Cardiac muscle cell (in vitro differentiated cells and primary cell): ENCODE measurements around the gene GZMA. TPM values are rescaled to one million over a fixed set of nuclear protein-coding genes. Genes with fewer than 3 reads are reported as not detected.
A peak's percentile ranks its signal among the peaks of the same experiment; 100 is the strongest.

Source experiments
- DNase-seq, 2 donors: peaks; one replicate each; pipeline versions ENCODE4 v3.0.0 to v3.0.0-alpha.2; 2010 to 2017; ENCODE audit warnings: low read depth in 1 of 2, low spot score in 1 of 2
- H3K27ac ChIP-seq: fragments of 200-600 bp; sonication (generic); 2 replicates; pipeline ENCODE4 v1.5.1; 2016
- H3K27me3 ChIP-seq: fragments of 200-600 bp; sonication (generic); 2 replicates; pipeline ENCODE4 v1.6.0; 2016; ENCODE audit warnings: control low read depth
- H3K36me3 ChIP-seq: fragments of 200-600 bp; sonication (generic); 2 replicates; pipeline ENCODE4 v1.5.1; 2016; ENCODE audit warnings: control low read depth
- H3K4me1 ChIP-seq: fragments of 200-600 bp; sonication (generic); 2 replicates; pipeline ENCODE4 v1.8.1; 2017; ENCODE audit warnings: low read depth, mild to moderate bottlenecking, mixed run types
- H3K4me3 ChIP-seq: fragments of 200-600 bp; sonication (generic); 2 replicates; pipeline ENCODE4 v1.5.1; 2016; ENCODE audit warnings: mild to moderate bottlenecking
- H3K9me3 ChIP-seq: fragments of 200-600 bp; sonication (generic); 2 replicates; pipeline ENCODE4 v1.5.1; 2017; ENCODE audit warnings: low read depth, mild to moderate bottlenecking, control low read depth
- polyA plus RNA-seq: library from polyadenylated mRNA; unstranded; fragments of >200 nt; fragmentation: Nextera tagmentation; extraction: Ambion mirVana; gene quantifications from 2 replicates; pipeline ENCODE4 v1.2.1, GENCODE V29; 2016
- total RNA-seq: library from RNA; depleted of rRNA; stranded (reverse); fragments of >200 nt; gene quantifications from 2 replicates; pipeline ENCODE4 v1.2.3, GENCODE V29; 2016
- TF ChIP-seq, protein P1 (sequence below): IDR thresholded peaks from 2 replicates; pipeline ENCODE4 v1.5.1; 2012; ENCODE audit warnings: low read depth, mild to moderate bottlenecking, low read length

Gene GZMA
- total and polyA plus RNA-seq, 2 experiments from 2014 or later = not detected

DNA sequence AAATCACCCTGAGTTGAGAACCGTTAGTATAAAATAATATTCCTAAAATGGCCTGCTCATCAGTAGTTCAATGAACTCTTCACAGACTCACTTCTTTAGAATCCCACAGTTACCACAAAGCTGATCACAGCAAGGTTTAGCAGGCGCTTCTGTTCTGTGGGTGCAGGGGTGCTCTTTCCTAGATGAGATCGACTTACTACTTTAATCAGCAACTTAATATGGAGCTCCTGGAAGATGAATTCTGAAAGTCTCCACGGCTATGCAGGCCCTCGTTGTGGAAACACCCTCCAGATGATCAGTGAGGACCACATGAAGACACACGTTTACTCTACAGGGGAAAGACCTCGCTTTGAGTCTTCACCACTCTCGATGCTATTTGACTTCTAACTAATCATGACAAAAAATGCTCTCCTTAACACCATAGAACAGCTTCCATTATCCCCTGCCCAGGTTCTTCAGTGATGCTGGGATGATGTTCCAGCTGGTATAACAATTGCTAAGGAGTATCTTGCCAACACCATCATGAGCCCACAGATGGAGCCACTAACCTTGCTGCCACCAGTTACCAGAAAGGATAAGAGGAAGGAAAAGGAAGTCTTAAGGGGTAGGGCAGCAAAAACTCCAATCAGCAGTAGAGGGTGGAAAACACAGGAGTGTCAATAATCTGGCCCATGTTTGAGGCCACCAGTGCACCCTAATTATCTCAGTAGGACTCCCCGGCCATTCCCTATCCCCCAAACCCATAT, 39.7 kb downstream of the GZMA start:
- TF ChIP-seq, protein P1, sequence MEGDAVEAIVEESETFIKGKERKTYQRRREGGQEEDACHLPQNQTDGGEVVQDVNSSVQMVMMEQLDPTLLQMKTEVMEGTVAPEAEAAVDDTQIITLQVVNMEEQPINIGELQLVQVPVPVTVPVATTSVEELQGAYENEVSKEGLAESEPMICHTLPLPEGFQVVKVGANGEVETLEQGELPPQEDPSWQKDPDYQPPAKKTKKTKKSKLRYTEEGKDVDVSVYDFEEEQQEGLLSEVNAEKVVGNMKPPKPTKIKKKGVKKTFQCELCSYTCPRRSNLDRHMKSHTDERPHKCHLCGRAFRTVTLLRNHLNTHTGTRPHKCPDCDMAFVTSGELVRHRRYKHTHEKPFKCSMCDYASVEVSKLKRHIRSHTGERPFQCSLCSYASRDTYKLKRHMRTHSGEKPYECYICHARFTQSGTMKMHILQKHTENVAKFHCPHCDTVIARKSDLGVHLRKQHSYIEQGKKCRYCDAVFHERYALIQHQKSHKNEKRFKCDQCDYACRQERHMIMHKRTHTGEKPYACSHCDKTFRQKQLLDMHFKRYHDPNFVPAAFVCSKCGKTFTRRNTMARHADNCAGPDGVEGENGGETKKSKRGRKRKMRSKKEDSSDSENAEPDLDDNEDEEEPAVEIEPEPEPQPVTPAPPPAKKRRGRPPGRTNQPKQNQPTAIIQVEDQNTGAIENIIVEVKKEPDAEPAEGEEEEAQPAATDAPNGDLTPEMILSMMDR = no peak
- Histone ChIP-seq H3K27ac (no peak overlapping the region), H3K4me3 (no peak overlapping the region), H3K36me3 (no peaks in the 10 kb centered on the region), H3K9me3 (no peaks in the 10 kb centered on the region), H3K4me1 (no peaks in the 10 kb centered on the region), H3K27me3 (no peaks in the 10 kb centered on the region)
- no peak for DNase-seq

DNA sequence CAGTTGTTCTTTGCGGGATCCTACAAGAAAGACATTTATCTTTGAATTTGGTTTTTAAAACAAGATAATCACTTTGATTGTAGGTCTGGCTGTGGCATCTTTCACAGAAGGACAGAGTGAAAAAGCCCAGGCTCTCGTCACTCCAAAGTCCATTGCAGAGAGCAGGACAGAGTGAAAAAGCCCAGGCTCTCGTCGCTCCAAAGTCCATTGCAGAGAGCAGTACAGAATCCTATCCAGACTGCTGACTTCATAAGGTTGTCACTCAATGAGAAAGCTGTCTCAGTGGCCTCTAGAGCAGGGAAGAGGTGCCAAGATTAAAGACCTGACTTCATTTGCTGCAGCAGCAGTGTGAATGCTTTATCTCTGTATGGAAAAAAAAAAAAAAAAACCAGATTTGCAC, 41.2 kb downstream of the GZMA start:
- DNase-seq = peak in 1 of 2 donors; percentile 35
- no peak overlapping the region for H3K4me3 ChIP-seq
- H3K9me3 ChIP-seq = no peaks in the 10 kb centered on the region
- no peaks in the 10 kb centered on the region for H3K27me3 ChIP-seq
- no peaks in the 10 kb centered on the region for H3K4me1 ChIP-seq
- H3K27ac ChIP-seq = no peak overlapping the region
- no peaks in the 10 kb centered on the region for H3K36me3 ChIP-seq
- TF ChIP-seq, protein P1 = no peak

DNA sequence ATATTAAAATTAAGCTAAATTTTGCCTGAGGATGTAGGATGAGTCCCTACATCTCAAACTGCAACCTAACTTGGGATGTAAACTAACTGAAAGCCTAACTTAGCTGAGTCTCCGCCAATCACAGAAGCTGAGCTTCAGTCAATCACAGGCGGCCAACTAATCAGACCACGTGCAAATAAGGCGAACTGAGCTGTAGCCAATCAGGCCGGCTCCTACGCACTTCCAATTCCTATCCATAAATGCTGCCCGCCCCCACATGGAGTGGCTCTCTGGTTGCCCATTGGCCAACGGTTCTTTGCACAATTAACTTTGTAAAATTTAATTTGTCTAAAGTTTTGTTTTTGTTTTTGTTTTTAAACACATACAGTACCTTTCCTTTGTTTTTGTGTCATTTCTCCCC, 43.6 kb downstream of the GZMA start:
- TF ChIP-seq, protein P1 = no peak
- H3K4me3 ChIP-seq = no peak overlapping the region
- H3K27me3 ChIP-seq = no peaks in the 10 kb centered on the region
- H3K27ac ChIP-seq = no peak overlapping the region
- H3K9me3 ChIP-seq = no peaks in the 10 kb centered on the region
- H3K4me1 ChIP-seq = no peaks in the 10 kb centered on the region
- no peaks in the 10 kb centered on the region for H3K36me3 ChIP-seq
- DNase-seq = no peak

DNA sequence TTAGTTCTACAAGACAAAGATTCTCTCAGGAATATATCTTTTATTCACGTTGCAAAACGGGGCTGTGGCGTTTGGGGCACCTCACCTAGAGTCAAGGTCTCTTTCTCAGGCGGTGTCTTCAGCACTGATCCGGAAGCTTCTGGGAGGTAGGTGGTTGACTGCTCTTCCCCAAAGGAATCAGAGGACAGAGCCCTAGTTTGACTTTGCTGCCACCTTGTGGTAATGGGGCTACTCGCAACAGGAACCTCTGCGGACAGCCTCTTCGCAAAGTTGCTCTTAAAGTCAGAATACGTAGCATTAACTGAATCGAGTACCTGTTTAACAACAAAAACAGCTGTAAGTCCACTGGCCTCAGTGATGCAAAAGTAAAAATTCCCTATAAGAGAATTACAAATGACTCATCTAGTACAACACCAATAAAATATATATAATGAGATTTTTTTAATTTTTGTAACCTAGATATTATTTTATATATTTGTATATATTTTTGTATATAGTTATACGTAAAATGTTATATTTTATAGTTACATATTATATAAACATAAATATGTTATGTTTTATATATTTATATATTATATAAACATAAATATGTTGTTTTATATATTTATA, 44.2 kb downstream of the GZMA start:
- H3K36me3 ChIP-seq = no peaks in the 10 kb centered on the region
- peak; percentile 89 to 90 for DNase-seq
- no peaks in the 10 kb centered on the region for H3K9me3 ChIP-seq
- no peak overlapping the region for H3K27ac ChIP-seq
- no peak overlapping the region for H3K4me3 ChIP-seq
- H3K4me1 ChIP-seq = no peaks in the 10 kb centered on the region
- H3K27me3 ChIP-seq = no peaks in the 10 kb centered on the region
- TF ChIP-seq, protein P1 = peak; percentile 98

DNA sequence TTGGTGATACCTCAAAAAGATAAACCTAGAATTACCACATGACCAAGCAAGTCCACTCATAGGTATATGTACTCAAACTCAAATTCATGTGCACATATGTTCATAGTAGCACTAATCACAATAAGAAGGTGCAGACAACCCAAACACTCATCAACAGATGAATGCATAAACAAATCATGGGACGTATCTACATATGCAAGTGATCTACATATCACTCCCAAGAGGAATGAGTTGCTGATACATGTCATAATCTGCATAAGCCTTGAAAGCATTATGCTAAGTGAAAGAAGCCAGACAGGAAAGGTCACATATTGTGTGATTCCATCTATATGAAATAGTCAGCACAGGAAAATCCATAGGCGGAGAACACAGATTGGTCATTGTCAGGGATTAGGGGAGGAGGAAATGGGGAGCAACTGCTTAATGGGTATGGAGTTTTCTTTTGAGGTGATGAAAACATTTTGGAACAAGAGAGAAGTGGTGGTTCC, 46.9 kb downstream of the GZMA start:
- H3K4me3 ChIP-seq = no peak overlapping the region
- no peak overlapping the region for H3K27ac ChIP-seq
- TF ChIP-seq, protein P1 = no peak
- no peaks in the 10 kb centered on the region for H3K9me3 ChIP-seq
- no peaks in the 10 kb centered on the region for H3K4me1 ChIP-seq
- no peaks in the 10 kb centered on the region for H3K36me3 ChIP-seq
- no peak for DNase-seq
- H3K27me3 ChIP-seq = no peaks in the 10 kb centered on the region
